Inferior parietal cortex (tissue), 1 donor: ENCODE measurements around the gene EPX.

Experiments
- DNase-seq: peaks from one replicate; pipeline ENCODE4 v3.0.0-alpha.2; 2016; ENCODE audit errors: extremely low spot score

The EPX gene

GRCh38 chr17:58186591-58186990 is 5.9 kb upstream of the EPX start:
- DNase-seq: no peak

GRCh38 chr17:58187063-58187462 is 5.5 kb upstream of the EPX start:
- no peak for DNase-seq

- no peak for DNase-seq
Measured at GRCh38 chr17:58187675-58188074, 4.9 kb upstream of the EPX start.

GRCh38 chr17:58189436-58190146 is 2.9 kb upstream of the EPX start:
- peak; percentile 42 for DNase-seq

- DNase-seq: no peak
Measured at GRCh38 chr17:58191241-58191896, 1.2 kb upstream of the EPX start.

GRCh38 chr17:58193641-58194255 is 1.2 kb downstream of the EPX start:
- no peak for DNase-seq

GRCh38 chr17:58195518-58196123 is 3.1 kb downstream of the EPX start:
- no peak for DNase-seq

- DNase-seq: no peak
Measured at GRCh38 chr17:58196610-58197009, 4.1 kb downstream of the EPX start.

- no peak for DNase-seq
Measured at GRCh38 chr17:58200024-58200633, 7.6 kb downstream of the EPX start.

GRCh38 chr17:58202859-58203258 is 10.3 kb downstream of the EPX start:
- no peak for DNase-seq

GRCh38 chr17:58204796-58205195 is 12.3 kb downstream of the EPX start:
- DNase-seq: no peak

GRCh38 chr17:58205936-58206335 is 13.4 kb downstream of the EPX start:
- no peak for DNase-seq

- DNase-seq: no peak
Measured at GRCh38 chr17:58207451-58207850, 14.9 kb downstream of the EPX start.

GRCh38 chr17:58208344-58208743 is 15.8 kb downstream of the EPX start:
- DNase-seq: no peak

GRCh38 chr17:58210922-58211321 is 18.4 kb downstream of the EPX start:
- no peak for DNase-seq

GRCh38 chr17:58215685-58216084 is 23.2 kb downstream of the EPX start:
- DNase-seq: no peak

- no peak for DNase-seq
Measured at GRCh38 chr17:58217766-58218165, 25.2 kb downstream of the EPX start.

GRCh38 chr17:58219007-58219788 is 26.7 kb downstream of the EPX start, which contains the start of gene MKS1:
MKS1 (minus strand) TSS chr17:58219255; CDS start chr17:58219230, 25 bp downstream.
- peak; percentile 95 for DNase-seq

GRCh38 chr17:58219789-58220183 is 27.3 kb downstream of the EPX start:
- DNase-seq: no peak

GRCh38 chr17:58224315-58224714 is 31.8 kb downstream of the EPX start:
- no peak for DNase-seq

GRCh38 chr17:58227733-58228132 is 35.2 kb downstream of the EPX start:
- DNase-seq: no peak
